ENCODE data around the gene GNG14. TPM values are rescaled to one million over a fixed set of nuclear protein-coding genes. Genes with fewer than 3 reads are reported as not detected.

GNG14 gene
- total and polyA plus RNA-seq, 10 of the 15 experiments (the other 5 are each of a cell fraction or from before 2014, with no cell fraction given), result not detected

DNA sequence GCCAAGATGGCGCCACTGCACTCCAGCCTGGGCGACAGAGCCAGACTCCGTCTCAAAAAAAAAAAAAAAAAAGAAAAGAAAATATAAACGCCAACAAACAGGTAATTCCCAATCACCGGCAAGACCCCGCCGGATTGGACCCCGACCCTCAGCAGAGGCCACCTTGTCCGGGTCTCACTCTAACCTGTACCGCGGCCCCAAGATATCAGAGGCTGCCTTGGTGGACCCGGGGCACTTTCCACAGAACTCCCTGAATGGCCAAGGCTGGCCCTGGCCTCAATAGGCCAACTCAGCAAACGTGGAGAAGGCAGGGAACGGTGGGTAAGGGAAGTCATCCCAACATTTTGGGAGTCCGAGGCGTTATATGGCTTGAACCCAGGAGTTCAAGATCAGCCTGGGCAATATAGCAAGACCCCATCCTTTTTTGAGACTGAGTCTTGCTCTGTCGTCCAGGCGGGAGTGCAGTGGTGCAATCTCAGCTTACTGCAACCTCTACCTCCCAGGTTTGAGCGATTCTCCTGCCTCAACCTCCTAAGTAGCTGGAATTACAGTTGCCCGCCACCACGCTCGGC lies 49.1 kb upstream of the GNG14 start:
- no peak overlapping the region for H3K9ac ChIP-seq (ENCODE audit: control insufficient read depth, insufficient read depth, low read length)
- ATAC-seq, result no peak
- in situ Hi-C loops (cut with MboI) (no loop called here), intact Hi-C loops (cut with micrococcal nuclease; ENCODE audit: unreplicated experiment) (no loop called here)
- no peak overlapping the region for H2AFZ ChIP-seq (ENCODE audit: control insufficient read depth, low read depth, low read length)
- no peaks in the 10 kb centered on the region for H3K27me3 ChIP-seq (replicated peaks in 1 of 2; ENCODE audit: control insufficient read depth in 2 of 2, insufficient read depth in 2 of 2, low read length in 1 of 2)
- over 99% methylated on average over 20 of the region's 22 CpGs for WGBS (ENCODE audit: insufficient coverage, insufficient replicate concordance, low lambda C conversion rate, missing lambda C conversion rate)
- ChIA-PET CTCF (interaction anchor here (0.6 to 1.9 kb wide), 6 partner anchors 8 to 95 kb away, joined by 3 to 11 read pairs (median 6); no protein-coding TSS in a partner anchor), SMC1A (ENCODE audit: uncharacterized antibody, unreplicated experiment) (no interaction called here), POLR2A (no interaction called here), RAD21 (ENCODE audit: unreplicated experiment) (interaction anchor here (1.9 kb wide), 1 partner anchor 25 kb away, joined by 4 read pairs; no protein-coding TSS in a partner anchor)
- FAIRE-seq, result no peak
- 0 out of 2 replicates have a peak, but pooled peaks cover 5% of the 10 kb centered on the region for H3K4me1 ChIP-seq (ENCODE audit: control insufficient read depth, insufficient read depth, low read length)
- no TSS peak for BruUV-seq (replicated peaks)
- no peaks in the 10 kb centered on the region for H3K79me2 ChIP-seq (ENCODE audit: control insufficient read depth, insufficient read depth, low read length)
- no peak overlapping the region for H3K4me2 ChIP-seq (ENCODE audit: control insufficient read depth, insufficient read depth)
- H3K9me3 ChIP-seq (replicated peaks; ENCODE audit: control insufficient read depth, insufficient read depth, low read length), result no peaks in the 10 kb centered on the region
- H3K4me3 ChIP-seq, result no peak overlapping the region
- no peak for DNase-seq (ENCODE audit: low read depth, low spot score)
- no peaks in the 10 kb centered on the region for H4K20me1 ChIP-seq (ENCODE audit: control insufficient read depth, insufficient read depth)
- no peaks in the 10 kb centered on the region for H3K36me3 ChIP-seq (ENCODE audit: control insufficient read depth in 2 of 2, insufficient read depth in 2 of 2, low read length in 1 of 2)
- no peak overlapping the region for H3K27ac ChIP-seq (ENCODE audit: control insufficient read depth, insufficient read depth)
- TF ChIP-seq FOXK2 (IDR thresholded peaks at IDR 0.05), result no peak
- TF ChIP-seq MYC (IDR thresholded peaks at IDR 0.05; ENCODE audit: insufficient read depth, insufficient read length, insufficient replicate concordance, low read length, severe bottlenecking), result no peak
- no peak for TF ChIP-seq MAX (IDR thresholded peaks at IDR 0.05; ENCODE audit: low read depth, low read length)
- TF ChIP-seq ZNF217 (IDR thresholded peaks at IDR 0.05), result no peak
- no peak for TF ChIP-seq E2F8 (IDR thresholded peaks at IDR 0.05; ENCODE audit: low read depth, partially characterized antibody)
- no peak for TF ChIP-seq SREBF2 (IDR thresholded peaks at IDR 0.05; ENCODE audit: low read length)
- no peak for TF ChIP-seq RBBP5 (conservative IDR thresholded peaks at IDR 0.05)
- no peak for TF ChIP-seq RAD51 (IDR thresholded peaks at IDR 0.05)
- TF ChIP-seq, protein P1, sequence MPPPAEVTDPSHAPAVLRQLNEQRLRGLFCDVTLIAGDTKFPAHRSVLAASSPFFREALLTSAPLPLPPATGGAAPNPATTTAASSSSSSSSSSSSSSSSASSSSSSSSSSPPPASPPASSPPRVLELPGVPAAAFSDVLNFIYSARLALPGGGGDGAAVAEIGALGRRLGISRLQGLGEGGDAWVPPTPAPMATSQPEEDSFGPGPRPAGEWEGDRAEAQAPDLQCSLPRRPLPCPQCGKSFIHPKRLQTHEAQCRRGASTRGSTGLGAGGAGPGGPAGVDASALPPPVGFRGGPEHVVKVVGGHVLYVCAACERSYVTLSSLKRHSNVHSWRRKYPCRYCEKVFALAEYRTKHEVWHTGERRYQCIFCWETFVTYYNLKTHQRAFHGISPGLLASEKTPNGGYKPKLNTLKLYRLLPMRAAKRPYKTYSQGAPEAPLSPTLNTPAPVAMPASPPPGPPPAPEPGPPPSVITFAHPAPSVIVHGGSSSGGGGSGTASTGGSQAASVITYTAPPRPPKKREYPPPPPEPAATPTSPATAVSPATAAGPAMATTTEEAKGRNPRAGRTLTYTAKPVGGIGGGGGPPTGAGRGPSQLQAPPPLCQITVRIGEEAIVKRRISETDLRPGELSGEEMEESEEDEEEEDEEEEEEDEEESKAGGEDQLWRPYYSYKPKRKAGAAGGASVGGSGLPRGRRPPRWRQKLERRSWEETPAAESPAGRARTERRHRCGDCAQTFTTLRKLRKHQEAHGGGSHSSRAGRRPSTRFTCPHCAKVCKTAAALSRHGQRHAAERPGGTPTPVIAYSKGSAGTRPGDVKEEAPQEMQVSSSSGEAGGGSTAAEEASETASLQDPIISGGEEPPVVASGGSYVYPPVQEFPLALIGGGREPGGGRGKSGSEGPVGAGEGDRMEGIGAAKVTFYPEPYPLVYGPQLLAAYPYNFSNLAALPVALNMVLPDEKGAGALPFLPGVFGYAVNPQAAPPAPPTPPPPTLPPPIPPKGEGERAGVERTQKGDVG (CRISPR knock-in tag; IDR thresholded peaks at IDR 0.05), result no peak
- TF ChIP-seq, protein P2, sequence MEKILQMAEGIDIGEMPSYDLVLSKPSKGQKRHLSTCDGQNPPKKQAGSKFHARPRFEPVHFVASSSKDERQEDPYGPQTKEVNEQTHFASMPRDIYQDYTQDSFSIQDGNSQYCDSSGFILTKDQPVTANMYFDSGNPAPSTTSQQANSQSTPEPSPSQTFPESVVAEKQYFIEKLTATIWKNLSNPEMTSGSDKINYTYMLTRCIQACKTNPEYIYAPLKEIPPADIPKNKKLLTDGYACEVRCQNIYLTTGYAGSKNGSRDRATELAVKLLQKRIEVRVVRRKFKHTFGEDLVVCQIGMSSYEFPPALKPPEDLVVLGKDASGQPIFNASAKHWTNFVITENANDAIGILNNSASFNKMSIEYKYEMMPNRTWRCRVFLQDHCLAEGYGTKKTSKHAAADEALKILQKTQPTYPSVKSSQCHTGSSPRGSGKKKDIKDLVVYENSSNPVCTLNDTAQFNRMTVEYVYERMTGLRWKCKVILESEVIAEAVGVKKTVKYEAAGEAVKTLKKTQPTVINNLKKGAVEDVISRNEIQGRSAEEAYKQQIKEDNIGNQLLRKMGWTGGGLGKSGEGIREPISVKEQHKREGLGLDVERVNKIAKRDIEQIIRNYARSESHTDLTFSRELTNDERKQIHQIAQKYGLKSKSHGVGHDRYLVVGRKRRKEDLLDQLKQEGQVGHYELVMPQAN (conservative IDR thresholded peaks at IDR 0.05), result no peak
- no peak for TF ChIP-seq PRDM15 (CRISPR knock-in tag; IDR thresholded peaks at IDR 0.05)
- no peak for TF ChIP-seq STAT3 (IDR thresholded peaks at IDR 0.05; ENCODE audit: low read depth, low read length)
